ENCODE data around the gene GSTA3.
"Not testable (repeated sequence)": the region's sequence is repeated elsewhere in the genome, so short reads cannot be mapped to it uniquely, and the experiment has no call there.

GSTA3 gene

DNA sequence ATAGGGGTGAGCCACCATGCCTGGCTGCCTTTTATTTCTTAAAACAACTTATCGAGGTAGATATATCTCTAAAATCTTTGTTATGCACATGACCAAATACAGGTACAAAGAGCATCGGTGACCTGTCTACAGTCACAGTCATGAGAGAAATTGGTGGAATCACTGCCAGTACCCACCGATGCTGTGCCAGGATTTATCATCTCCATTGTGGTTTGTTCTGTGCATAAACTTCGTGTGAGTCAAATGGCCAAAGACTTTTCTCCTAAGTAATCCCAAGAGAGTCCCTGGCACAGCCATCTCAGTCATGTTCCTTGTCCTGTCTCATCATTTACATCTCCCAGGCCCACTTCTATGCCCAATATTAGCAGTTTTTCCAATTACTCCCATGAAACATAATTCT lies 9.0 kb downstream of the GSTA3 start:
- TF ChIP-seq, protein P1, sequence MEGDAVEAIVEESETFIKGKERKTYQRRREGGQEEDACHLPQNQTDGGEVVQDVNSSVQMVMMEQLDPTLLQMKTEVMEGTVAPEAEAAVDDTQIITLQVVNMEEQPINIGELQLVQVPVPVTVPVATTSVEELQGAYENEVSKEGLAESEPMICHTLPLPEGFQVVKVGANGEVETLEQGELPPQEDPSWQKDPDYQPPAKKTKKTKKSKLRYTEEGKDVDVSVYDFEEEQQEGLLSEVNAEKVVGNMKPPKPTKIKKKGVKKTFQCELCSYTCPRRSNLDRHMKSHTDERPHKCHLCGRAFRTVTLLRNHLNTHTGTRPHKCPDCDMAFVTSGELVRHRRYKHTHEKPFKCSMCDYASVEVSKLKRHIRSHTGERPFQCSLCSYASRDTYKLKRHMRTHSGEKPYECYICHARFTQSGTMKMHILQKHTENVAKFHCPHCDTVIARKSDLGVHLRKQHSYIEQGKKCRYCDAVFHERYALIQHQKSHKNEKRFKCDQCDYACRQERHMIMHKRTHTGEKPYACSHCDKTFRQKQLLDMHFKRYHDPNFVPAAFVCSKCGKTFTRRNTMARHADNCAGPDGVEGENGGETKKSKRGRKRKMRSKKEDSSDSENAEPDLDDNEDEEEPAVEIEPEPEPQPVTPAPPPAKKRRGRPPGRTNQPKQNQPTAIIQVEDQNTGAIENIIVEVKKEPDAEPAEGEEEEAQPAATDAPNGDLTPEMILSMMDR (IDR thresholded peaks at IDR 0.05) = no peak
- no peaks in the 10 kb centered on the region for H3K9me3 ChIP-seq
- no peak overlapping the region for H3K4me3 ChIP-seq (ENCODE audit: low read depth in 1 of 2, low read length in 1 of 2)
- no peaks in the 10 kb centered on the region for H3K36me3 ChIP-seq
- no peaks in the 10 kb centered on the region for H3K4me1 ChIP-seq (ENCODE audit: control insufficient read depth in 1 of 2, insufficient read depth in 1 of 2, low read depth in 1 of 2, low read length in 1 of 2)
- no peak overlapping the region for H3K27ac ChIP-seq
- peaks cover 15% of the 10 kb centered on the region for H3K27me3 ChIP-seq

DNA sequence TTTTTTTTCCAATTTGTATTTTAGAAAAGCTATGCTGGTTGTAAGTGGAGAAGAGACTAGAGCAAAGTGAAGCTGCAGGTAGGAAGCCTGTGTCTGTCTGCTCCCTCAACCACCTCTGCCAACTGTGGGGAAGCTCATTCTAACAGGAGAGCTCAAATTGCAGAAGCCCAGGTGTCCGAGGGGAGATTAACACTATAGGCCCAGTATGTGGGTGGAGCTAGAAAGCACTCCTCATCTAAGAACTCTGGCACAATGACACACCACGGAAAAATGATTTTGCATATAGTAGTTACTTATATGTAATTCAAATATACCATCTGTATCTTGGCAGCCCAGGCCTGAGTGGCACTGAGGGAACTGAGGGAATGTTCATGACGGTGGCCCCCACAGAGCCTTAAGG lies 13.7 kb downstream of the GSTA3 start:
- H3K4me3 ChIP-seq (ENCODE audit: low read depth in 1 of 2, low read length in 1 of 2); H3K27ac ChIP-seq; H3K27me3 ChIP-seq; H3K4me1 ChIP-seq (ENCODE audit: control insufficient read depth in 1 of 2, insufficient read depth in 1 of 2, low read depth in 1 of 2, low read length in 1 of 2); H3K36me3 ChIP-seq; H3K9me3 ChIP-seq: not testable (repeated sequence)

DNA sequence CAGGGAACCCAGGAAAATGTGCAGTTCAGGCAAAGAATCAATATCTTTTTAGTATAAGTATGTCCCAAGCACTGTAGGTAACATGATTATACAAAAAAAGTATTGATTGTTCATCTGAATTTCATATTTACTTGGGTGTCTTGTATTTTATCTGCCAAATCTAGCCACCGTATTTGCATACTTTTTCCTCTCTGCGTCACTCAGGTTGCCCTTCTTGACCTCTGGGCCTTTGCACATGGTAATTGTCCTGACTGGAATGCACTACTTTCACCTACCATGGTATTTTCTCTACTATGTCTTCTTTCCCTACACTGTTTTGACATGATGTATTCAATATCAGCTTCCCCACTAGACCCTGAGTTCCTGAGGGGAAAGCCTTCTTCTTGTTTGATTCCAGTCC lies 15.2 kb downstream of the GSTA3 start:
- Histone ChIP-seq H3K4me1 (ENCODE audit: control insufficient read depth in 1 of 2, insufficient read depth in 1 of 2, low read depth in 1 of 2, low read length in 1 of 2) (no peaks in the 10 kb centered on the region), H3K4me3 (ENCODE audit: low read depth in 1 of 2, low read length in 1 of 2) (no peak overlapping the region), H3K27ac (no peak overlapping the region), H3K36me3 (no peaks in the 10 kb centered on the region), H3K9me3 (no peaks in the 10 kb centered on the region), H3K27me3 (no peaks in the 10 kb centered on the region)
- TF ChIP-seq, protein P1 (IDR thresholded peaks at IDR 0.05) = no peak

DNA sequence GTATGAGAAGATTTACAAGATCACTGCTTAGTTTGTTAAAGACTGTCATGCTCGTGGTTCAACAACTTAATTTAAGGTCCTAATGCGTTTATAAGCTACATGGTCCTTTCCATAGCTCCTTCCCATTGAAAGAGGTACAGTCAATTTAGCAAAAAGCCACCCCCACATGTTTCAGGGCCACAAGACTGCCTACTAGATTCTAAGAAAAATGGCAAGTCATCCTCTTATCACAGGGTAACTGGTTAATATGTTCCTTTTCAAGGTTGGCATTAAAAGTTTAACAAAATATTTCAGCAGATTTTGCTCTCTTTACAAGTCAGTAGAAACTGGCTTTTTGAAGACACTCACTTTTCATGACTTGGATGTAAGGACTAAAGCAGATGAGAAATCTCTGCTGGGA lies 15.7 kb downstream of the GSTA3 start:
- no peaks in the 10 kb centered on the region for H3K27me3 ChIP-seq
- no peak overlapping the region for H3K4me3 ChIP-seq (ENCODE audit: low read depth in 1 of 2, low read length in 1 of 2)
- H3K9me3 ChIP-seq = no peaks in the 10 kb centered on the region
- H3K36me3 ChIP-seq = no peaks in the 10 kb centered on the region
- TF ChIP-seq, protein P1 (IDR thresholded peaks at IDR 0.05) = no peak
- no peak overlapping the region for H3K27ac ChIP-seq
- no peaks in the 10 kb centered on the region for H3K4me1 ChIP-seq (ENCODE audit: control insufficient read depth in 1 of 2, insufficient read depth in 1 of 2, low read depth in 1 of 2, low read length in 1 of 2)

DNA sequence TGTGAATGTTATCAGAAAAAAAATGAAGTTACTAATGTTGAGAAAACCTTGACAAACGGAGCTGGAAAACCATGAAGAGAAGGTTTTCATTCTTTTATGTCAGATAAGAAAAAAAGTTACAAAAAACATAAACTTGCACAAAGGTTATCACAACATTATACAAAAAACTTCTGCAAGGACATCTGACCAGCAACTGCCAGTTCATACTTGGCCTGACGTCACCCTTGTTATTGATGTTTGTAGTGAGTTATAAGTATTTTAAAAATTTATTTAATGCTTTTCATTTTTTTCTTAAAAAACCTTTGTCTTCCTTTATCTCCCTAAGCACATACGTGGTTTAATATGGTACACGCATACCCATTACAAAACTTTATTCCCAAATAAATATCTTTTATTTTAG lies 16.3 kb downstream of the GSTA3 start:
- Histone ChIP-seq H3K9me3 (no peaks in the 10 kb centered on the region), H3K4me3 (ENCODE audit: low read depth in 1 of 2, low read length in 1 of 2) (no peak overlapping the region), H3K4me1 (ENCODE audit: control insufficient read depth in 1 of 2, insufficient read depth in 1 of 2, low read depth in 1 of 2, low read length in 1 of 2) (no peaks in the 10 kb centered on the region), H3K27ac (no peak overlapping the region), H3K36me3 (no peaks in the 10 kb centered on the region), H3K27me3 (no peaks in the 10 kb centered on the region)
- TF ChIP-seq, protein P1 (IDR thresholded peaks at IDR 0.05) = no peak

DNA sequence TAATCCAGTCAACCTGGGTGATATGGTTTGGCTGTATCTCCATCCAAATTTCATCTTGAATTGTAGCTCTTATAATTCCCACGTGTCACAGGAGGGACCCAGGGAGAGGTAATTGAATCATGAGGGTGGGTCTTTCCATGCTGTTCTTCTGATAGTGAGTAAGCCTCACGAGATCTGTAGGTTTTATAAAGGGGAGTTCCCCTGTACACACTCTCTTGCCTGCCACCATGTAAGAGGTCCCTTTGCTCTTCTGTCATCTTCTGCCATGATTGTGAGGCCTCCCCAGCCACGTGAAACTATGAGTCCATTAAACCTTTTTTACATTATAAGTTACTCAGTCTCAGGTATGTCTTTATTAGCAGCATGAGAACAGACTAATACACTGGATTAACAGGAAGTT lies 19.5 kb downstream of the GSTA3 start:
- no peaks in the 10 kb centered on the region for H3K4me1 ChIP-seq (ENCODE audit: control insufficient read depth in 1 of 2, insufficient read depth in 1 of 2, low read depth in 1 of 2, low read length in 1 of 2)
- H3K27ac ChIP-seq = no peak overlapping the region
- no peaks in the 10 kb centered on the region for H3K36me3 ChIP-seq
- peaks cover 4% of the 10 kb centered on the region for H3K27me3 ChIP-seq
- H3K9me3 ChIP-seq = no peaks in the 10 kb centered on the region
- no peak overlapping the region for H3K4me3 ChIP-seq (ENCODE audit: low read depth in 1 of 2, low read length in 1 of 2)
- TF ChIP-seq, protein P1 (IDR thresholded peaks at IDR 0.05) = no peak
